Lower leg skin (tissue), 3 donors: ENCODE measurements around the gene DCLK2.

ENCODE experiments used
- CTCF ChIP-seq, 3 donors: fragments of 450-650 bp; IDR thresholded peaks; one replicate each; pipeline ENCODE4 v1.5.1; 2016; ENCODE audit warnings: antibody characterized with exemption in 3 of 3, mild to moderate bottlenecking in 3 of 3, moderate library complexity in 2 of 3
- POLR2A ChIP-seq, 2 donors: fragments of 450-650 bp; IDR thresholded peaks; one replicate each; pipeline ENCODE4 v1.6.1; 2016 to 2017; ENCODE audit warnings: antibody characterized with exemption in 2 of 2, mild to moderate bottlenecking in 1 of 2, moderate library complexity in 1 of 2

- TF ChIP-seq CTCF (IDR thresholded peaks at IDR 0.05) (no peak), POLR2A (IDR thresholded peaks at IDR 0.05) (no peak)
These were observed 67.1 kb downstream of the DCLK2 start for GRCh38 chr4:150145090-150145945.
